ENCODE measurements around the gene STX4.

DNA sequence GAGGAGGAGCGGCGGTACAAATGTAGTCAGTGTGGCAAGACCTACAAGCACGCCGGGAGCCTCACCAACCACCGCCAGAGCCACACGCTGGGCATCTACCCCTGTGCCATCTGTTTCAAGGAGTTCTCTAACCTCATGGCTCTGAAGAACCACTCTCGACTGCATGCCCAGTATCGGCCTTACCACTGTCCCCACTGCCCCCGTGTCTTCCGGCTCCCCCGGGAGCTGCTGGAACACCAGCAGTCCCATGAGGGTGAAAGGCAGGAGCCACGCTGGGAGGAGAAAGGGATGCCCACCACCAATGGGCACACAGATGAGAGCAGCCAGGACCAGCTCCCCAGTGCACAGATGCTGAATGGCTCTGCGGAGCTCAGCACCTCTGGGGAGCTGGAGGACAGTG, 43.7 kb downstream of the STX4 start:
- TF ChIP-seq, protein P1, sequence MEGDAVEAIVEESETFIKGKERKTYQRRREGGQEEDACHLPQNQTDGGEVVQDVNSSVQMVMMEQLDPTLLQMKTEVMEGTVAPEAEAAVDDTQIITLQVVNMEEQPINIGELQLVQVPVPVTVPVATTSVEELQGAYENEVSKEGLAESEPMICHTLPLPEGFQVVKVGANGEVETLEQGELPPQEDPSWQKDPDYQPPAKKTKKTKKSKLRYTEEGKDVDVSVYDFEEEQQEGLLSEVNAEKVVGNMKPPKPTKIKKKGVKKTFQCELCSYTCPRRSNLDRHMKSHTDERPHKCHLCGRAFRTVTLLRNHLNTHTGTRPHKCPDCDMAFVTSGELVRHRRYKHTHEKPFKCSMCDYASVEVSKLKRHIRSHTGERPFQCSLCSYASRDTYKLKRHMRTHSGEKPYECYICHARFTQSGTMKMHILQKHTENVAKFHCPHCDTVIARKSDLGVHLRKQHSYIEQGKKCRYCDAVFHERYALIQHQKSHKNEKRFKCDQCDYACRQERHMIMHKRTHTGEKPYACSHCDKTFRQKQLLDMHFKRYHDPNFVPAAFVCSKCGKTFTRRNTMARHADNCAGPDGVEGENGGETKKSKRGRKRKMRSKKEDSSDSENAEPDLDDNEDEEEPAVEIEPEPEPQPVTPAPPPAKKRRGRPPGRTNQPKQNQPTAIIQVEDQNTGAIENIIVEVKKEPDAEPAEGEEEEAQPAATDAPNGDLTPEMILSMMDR (conservative IDR thresholded peaks at IDR 0.05; ENCODE audit: low read length) = no peak
- TF ChIP-seq EZH2phosphoT487 (IDR thresholded peaks at IDR 0.05; ENCODE audit: borderline replicate concordance) = no peak
